HPDE6-E6E7 (cell line): Measurements from ENCODE around the gene CUL9.
A peak's percentile ranks its signal among the peaks of the same experiment; 100 is the strongest.

Source experiments
- DNase-seq: peaks from one replicate; pipeline ENCODE4 v3.0.0; 2011; ENCODE audit warnings: missing footprints; ENCODE audit errors: extremely low spot score

CUL9 gene

GRCh38 chr6:43256670-43257366, 74.8 kb downstream of the CUL9 start:
- no peak for DNase-seq

GRCh38 chr6:43257367-43258145, 75.6 kb downstream of the CUL9 start:
- DNase-seq: no peak

GRCh38 chr6:43258180-43258579, 76.2 kb downstream of the CUL9 start:
- DNase-seq: no peak

- no peak for DNase-seq
These were observed 77.1 kb downstream of the CUL9 start for GRCh38 chr6:43258807-43259686.

- DNase-seq: no peak
These were observed 78.8 kb downstream of the CUL9 start for GRCh38 chr6:43260791-43261190.

GRCh38 chr6:43261198-43261597, 79.2 kb downstream of the CUL9 start:
- no peak for DNase-seq

- no peak for DNase-seq
These were observed 80.2 kb downstream of the CUL9 start for GRCh38 chr6:43262000-43262779.

GRCh38 chr6:43262780-43263313, 80.9 kb downstream of the CUL9 start:
- DNase-seq: no peak

- DNase-seq: peak; percentile 90
These were observed 81.5 kb downstream of the CUL9 start for GRCh38 chr6:43263314-43264178.

GRCh38 chr6:43264599-43265145, 82.7 kb downstream of the CUL9 start:
- no peak for DNase-seq

- DNase-seq: no peak
These were observed 83.6 kb downstream of the CUL9 start for GRCh38 chr6:43265564-43265963.

GRCh38 chr6:43267619-43268354, 85.8 kb downstream of the CUL9 start:
- no peak for DNase-seq

GRCh38 chr6:43268355-43268700, 86.3 kb downstream of the CUL9 start:
- no peak for DNase-seq

GRCh38 chr6:43268782-43269272, 86.8 kb downstream of the CUL9 start:
- no peak for DNase-seq

GRCh38 chr6:43269273-43270007, 87.4 kb downstream of the CUL9 start:
- DNase-seq: no peak

- DNase-seq: no peak
These were observed 89.3 kb downstream of the CUL9 start for GRCh38 chr6:43271103-43271815.

GRCh38 chr6:43271944-43272343, 89.9 kb downstream of the CUL9 start:
- DNase-seq: no peak

- DNase-seq: no peak
These were observed 91.7 kb downstream of the CUL9 start for GRCh38 chr6:43273707-43274106.
